ENCODE results near the gene FAM181A.

The FAM181A gene

GRCh38 chr14:93978735-93979134 is 51.6 kb downstream of the FAM181A start:
- no peak for DNase-seq (ENCODE audit: low spot score)
